NCI-H526 treated with DMSO at 0.1 percent for 48 hours (cell line): ENCODE data around the gene SVBP.

Experiments used
- DNase-seq: peaks from one replicate; lab custom pipeline; 2025; lab: John Stamatoyannopoulos, UW

The SVBP gene

DNA sequence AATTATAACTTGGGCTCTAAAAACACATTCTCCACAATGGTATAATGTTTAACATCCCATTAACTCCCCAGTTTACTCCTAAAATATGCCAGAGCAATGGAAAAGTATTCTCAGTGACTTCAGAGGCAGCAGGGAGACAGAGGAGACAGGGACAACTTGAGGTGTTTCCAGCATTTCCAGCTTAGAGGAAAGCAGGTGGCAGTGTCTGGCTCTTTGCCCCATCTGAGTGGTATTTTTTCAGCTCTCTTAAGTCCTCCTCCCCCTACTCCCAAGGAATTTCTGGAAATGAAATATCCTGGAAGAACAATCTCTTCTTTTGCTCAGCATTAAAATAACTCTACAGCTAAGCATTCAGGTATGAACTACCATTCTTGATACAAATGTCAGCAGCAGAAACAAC, 11.0 kb downstream of the SVBP start:
- no peak for DNase-seq

DNA sequence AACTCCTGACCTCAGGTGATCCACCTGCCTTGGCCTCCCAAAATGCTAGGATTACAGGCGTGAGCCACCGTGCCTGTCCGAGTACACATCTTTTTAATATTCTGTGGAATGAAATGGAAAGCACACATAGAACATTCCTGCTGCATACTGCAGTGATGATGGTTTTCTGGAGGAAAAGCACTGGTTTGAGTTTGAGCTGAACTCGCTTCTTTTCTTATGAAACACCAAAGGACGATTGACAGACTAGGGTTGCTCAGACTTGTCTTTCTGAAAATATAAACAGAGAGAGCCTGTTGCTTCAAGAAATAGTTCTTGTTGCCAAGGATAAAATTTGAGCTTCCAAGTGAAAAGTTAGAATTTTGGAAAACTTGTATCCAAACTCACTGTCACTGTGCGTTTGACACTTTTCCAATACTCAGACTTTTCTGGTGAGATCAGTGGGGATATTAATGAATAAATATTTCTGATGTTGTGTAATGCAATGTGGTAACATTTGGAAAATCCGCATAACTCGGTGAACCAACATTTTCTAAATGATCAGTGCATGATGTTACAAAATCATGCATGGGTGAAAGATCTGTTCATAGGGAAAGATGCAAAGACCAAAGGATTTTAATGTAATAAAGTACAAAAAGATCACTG, 15.2 kb downstream of the SVBP start:
- DNase-seq = no peak

DNA sequence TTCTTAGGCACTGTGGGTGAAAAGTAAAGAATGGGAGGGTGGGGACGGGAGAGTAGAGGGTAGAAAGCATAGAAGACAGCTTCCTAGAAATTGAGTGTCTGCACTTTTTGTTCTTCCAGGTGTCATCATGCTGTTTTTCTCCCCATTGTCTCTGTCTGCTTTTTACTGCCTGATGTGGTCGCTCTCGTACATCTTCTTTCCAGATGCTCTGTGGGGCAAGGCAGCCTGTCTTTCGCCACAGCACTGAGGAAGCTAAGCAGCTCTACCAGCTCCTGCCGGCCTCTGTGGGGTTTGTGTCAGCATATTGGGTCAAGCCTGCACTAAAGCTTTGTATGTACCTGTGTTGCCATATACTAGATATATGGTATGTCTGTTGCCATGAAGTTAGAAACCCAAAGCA, 19.2 kb downstream of the SVBP start:
- DNase-seq = no peak

DNA sequence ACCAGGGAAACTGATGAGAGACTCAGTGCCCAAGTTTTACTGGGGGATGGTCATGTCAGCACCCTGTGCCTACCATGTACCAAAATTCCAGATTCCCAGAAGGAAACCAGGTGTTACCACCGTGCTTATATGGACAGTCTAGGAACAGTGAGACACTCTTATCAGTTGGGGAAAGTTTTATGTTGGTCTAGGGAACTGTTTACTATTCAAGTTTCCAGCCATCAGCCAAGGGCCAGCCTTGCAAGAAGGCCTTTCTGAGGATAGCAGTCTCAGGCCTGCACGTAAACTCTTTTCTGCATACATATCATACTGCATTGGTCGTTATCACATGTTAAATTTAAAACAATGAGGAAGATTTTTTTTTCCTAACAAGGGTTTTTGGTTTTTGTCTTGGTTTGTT, 19.8 kb downstream of the SVBP start:
- DNase-seq = no peak

DNA sequence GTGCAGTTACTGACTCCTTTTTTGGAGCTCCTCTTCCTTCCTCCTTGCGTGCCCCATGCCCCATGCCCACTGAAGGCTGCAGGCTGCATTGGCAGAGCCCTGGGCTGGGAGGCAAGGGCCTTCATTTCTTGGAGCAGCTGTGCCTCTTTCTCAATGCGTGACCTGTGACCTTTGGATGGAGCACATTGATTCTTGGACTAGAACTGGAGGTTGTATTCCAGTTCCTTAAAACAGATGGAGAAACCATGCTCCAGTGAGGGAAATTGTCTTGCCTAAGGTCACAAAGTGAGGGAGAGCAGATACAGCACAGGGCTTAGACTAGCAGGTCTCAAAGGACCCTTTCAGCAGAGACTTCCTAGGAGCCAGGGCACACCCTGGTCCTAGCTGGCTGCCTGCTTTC, 23.4 kb downstream of the SVBP start:
- no peak for DNase-seq

DNA sequence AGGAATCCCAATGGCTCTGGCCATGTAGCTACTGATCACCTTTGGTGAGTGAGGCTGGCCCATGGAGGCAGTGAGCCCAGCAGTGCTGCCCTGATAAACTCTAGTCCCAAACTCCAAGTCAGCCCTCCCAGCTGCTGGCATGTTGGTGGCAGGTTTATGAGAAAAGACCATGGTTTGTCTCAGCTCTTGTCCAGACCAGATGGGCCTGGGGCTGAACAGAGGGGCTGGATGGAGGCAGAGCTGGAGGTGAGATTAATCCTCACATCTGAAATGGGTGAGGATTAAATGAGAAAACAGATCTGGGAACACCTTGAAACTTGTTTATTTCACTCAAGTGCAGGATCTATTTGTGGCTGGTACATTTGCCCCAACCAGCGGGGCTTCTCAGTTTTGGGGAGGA, 29.2 kb downstream of the SVBP start:
- no peak for DNase-seq

DNA sequence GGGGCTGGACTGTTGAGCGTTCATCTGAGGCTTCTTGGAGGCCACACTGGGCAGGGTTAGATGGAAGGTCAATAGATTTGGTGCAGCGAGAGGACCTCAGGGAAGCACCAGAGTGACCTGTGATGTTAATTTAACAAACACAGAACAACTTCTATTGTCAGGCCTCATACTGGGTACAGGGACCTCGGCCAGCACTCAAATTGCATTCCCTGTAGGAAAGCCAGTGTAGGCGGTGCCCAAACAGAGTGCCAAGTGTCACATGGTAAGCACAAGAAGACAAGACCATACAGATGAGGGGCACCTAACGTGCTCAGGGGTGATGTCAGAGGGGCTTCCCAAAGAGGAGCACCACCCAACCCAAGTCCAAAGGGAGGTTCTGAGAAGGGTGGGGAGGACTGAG, 31.1 kb downstream of the SVBP start:
- DNase-seq = no peak

DNA sequence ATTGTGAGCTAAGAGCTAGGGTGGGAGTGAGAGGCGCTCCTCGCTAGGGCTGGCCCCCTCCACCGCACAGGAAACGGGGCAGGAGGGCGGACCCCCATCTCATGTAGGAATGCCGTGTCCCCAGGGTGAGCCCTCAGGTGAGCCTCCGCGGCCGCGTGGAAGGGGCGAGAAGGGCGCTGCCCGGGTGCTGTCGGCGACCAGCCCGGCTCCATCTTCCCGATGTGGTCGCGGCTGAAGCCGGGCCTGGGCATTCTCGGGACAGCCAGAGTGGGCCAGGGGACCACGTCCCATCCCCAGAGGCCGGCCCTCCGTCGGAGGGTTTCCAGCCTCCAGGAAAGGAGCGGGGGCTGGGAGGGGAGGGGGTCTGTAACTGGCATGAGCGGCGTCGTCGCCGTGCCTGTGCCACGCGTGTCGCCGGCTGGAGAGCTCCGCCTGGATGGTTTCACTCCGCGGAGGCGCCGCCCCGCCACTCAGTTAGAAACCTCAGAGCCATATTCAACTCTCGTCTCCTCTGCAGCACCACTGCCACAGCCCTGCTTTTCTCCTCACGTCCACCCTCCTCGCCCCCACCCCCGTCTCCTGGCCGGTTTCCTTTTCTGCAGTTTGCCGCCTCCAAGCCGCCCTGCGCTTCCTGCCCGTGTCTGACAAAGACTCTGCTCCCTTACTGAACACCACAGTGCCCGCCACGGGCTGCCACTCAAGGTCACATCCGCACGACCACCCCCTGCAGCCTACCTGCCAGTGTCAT, 32.1 kb downstream of the SVBP start, which contains the start of gene TMEM269:
TSS of gene TMEM269 (plus strand) at position 46 of the 748 bp plus-strand sequence. CDS start 4,903 bp downstream, outside the sequence.
- no peak for DNase-seq

DNA sequence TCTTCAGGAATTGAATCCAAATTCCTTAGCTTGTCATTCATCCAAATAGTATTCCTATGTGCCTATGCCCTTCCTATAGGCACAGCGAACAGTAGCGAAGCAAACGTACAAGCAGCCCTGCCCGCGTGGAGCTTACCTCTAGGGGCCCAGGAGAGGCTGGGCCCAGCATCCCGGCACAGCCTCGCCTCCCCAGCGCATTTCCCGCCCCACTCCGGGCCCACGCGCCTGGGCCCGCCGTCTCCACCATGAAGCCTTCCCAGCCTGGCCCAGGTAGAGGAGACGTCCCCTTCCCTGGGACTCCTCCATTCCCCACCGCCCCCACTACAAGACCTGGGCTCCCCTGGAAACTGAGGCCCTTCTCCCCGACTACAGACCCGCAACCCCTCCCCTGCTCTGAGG, 32.7 kb downstream of the SVBP start:
- no peak for DNase-seq

DNA sequence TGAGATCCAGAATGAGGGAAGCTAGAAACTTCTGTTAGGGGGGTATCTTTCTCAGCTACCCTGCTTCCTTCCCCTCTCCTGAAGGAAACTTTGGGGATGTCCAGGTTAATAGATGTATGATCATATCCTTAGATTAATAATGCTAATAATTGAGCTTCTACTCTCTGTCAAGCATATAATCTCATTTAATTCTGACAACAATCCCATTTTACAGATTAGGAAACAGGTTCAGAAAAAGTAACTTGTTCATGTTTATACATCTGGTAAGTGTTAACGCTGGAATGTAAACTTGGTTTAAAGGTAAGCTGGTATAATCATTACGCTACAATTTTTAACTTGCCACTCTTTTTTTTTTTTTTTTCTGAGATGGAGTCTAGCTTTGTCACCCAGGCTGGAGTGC, 34.1 kb downstream of the SVBP start:
- no peak for DNase-seq

DNA sequence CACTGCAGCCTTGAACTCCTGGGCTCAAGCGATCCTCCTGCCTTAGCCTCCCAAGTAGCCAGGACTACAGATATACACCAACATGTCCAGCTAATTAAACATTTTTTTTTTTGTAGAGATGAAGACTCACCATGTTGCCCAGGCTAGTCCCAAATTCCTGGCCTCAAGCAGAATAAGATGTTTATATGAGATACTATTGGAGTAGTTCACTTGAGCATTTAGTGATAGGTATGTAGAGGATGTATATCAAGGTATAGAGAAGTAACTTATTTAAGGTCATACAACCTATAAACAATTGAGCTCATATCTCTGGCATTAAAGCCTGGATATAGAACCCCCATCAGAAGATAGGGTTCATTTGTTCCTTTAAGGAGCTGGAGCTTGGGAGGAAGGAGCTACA, 37.0 kb downstream of the SVBP start:
- no peak for DNase-seq

DNA sequence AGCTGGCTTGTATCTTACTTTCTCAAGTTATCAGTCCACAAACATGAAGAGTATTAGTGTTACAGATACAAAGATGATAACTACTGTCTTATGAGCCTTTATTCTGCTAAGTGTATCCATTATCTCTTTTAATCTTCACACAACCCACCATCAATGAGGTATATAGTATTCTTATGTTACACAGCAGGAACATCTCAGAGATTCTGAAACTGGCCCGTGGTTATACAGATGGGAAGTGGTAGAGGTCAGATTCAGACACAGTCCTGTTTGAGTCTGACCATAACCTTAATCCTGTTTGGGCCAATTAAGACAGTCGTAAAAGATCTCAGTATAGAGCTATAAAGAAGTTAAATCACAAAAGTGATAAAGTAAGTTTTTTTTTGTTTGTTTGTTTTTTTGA, 37.5 kb downstream of the SVBP start:
- DNase-seq = no peak

DNA sequence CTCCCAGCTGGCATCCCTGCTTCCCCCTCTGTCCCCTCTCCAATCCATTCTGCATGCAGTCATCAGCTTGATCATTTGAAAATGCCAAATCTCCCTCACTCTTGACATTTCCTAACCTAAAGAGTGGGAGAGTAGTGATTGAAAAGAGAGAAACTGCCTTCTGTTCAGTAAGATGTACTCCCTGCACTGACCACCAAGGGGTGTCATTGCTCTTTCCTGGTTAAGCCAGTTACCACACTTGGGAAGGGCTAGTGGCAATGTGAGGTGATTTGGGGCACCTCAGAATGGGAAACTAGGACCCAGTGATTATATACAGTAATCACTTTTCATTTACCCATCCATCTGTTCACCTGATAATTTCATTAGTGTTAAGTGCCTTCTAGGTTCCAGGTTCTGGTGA, 39.3 kb downstream of the SVBP start:
- peak; percentile 22 for DNase-seq

DNA sequence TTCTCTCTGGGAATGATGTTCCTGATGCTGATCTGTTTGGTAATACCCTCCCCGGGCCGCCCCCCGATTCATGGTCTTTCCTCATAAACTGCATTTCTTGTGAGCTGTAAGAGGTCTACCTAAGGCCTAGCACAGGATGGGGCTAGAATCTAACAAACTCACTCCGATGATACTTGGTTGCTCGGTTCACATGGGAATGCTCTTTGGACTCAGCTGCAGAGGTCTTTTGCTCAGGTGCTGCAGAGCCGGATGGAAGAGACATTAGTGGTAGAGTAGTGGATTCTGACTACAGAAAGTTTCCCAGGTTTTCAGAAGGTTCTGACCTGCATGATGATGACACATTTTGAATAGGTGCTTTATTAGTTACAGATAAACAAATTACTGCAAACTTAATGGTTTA, 40.7 kb downstream of the SVBP start:
- DNase-seq = no peak

DNA sequence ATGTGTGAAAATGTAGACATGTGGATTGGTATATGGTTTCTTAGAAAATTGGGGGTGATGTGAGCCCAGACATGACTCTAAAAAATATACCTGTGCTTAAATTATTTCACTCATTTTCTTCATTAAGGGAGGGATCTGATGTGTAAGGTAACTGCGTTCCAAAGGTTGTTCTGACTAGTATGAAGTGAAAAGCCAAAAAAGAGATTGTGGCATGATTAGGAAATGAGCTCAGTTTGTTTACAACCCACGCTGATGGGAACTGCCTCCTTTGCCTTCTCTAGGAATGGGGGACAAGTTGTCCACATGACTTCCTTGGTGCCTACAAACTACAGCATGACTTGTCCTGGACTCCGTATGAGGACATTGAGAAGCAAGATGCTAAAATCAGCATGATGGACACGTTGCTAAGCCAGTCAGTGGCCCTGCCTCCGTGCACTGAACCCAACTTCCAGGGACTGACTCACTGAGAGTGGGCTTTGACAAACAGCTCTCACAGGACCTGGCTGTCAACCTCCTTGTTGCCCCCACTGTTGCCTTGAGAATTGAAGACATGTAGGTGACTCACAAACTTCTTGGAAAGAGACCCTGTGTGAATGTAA, 42.2 kb downstream of the SVBP start:
- no peak for DNase-seq

DNA sequence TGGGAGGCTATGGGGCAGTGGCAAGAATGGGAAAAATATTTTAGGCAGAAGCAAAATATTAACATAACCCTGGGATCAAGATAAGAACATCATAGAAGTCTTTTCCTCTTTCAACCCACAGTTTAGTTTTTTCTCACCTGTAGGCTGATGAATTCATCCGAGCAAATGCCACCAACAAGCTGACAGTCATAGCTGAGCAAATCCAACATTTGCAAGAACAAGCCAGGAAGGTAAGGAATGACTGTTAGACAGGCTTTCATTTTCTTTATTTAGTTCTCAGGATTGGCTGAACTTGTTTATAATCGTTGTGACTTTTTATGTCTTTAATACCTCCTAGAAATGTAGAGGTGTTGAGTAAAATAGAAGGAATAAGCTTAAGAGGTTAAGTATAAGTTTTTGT, 43.8 kb downstream of the SVBP start:
- DNase-seq = no peak

DNA sequence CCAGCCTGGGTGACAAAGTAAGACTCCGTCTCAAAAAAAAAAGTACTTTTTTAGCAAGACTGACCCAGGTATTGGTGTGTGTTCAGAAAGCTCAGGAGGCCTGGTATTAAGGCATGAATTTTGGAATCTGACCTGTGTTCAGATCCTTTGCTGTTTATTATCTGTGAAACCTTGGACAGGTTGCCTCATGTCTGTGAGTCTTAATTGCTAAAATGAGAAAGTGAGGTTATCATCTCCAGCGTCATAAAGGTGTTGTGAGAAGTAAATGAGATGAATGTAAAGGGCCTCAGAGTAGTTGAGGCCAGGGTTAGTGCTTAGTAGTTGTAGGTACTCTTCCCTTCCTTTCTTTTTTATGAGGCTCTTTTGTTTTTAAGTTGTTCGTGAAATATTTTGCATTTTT, 47.4 kb downstream of the SVBP start:
- DNase-seq = no peak

DNA sequence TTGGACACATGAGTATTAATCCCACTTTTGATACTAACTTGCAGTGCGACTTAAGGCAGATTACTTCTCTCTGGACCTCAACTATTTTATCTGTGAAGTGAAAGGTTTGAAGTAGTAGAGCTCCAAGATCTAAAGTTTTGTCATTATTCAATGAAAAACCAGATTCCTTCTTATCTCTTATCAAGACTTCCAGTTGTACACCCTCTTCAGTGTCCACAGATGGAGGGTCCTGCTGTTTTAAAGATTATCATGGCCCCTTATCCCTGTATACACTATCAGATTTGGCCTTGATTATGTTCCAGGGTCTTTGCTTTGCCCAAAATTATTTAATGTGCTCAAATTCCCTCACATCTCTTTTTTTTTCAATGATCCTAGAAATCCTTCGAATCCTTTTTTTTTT, 49.0 kb downstream of the SVBP start:
- DNase-seq = no peak

DNA sequence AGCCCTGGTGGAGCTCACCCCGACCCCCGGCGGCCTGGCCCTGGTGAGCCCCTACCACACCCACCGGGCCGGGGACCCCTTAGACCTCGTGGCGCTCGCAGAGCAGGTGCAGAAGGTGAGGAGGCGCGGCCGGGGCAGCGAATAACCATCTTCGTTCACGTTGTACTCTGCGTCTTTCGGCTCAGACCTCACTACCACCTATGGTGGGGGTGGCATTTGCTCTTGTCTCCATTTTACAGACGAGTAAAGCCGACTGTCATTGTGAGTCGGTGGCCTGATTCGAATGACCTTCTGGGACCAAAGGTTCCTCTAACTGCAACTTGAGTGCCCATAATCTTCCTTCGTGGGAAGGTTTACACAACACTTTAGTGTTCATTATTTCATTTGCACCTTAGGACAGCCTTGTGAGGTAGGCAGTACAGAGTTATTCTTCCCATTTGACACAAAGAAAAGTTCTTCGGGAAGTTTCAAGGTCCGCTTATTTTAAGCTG, 49.6 kb downstream of the SVBP start:
- peak; percentile 65 for DNase-seq

DNA sequence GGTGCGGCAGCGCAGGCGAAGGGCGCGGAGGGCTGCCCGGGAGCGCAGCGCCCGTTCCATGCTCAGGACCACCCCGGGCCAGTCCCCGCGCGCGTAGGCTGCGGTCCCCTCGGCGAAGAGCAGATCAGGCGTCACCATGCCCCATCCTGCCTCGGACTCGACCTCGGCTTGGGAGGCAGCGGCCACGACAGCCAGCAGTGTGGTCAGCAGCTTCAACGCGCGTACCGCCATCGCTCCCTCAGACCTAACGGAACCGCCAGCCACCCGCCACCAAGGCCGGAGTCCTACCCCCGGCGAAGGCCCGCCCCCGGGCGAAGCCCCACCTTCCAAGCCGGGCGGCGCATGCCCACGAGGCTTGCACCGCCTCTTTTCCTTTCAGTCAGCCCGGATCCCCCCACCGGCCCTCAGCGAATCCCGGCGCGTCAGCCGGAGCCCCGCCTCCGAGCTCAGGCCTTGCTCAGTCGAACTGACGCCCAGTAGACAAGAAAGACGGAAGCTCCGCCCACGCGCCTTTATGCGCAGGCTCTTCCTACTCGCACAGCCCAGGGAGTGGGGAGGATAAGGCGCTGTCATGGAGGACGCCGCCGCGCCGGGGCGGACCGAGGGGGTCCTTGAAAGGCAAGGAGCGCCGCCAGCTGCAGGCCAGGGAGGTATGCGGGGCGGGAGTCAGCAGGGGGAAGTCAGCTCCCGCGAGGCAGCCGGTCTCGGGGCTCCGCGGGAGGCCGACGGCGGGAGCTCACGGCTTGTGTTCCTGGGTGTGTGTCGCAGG, 50.3 kb downstream of the SVBP start, which contains the start of the genes C1orf50 and P3H1:
TSS of gene C1orf50 (plus strand) at position 509 of the 769 bp plus-strand sequence. CDS start at position 572, 63 bp downstream.
TSS of gene P3H1 (minus strand) at position 288 of the 769 bp plus-strand sequence. CDS start at position 231, 57 bp downstream.
- DNase-seq = peak; percentile 99

DNA sequence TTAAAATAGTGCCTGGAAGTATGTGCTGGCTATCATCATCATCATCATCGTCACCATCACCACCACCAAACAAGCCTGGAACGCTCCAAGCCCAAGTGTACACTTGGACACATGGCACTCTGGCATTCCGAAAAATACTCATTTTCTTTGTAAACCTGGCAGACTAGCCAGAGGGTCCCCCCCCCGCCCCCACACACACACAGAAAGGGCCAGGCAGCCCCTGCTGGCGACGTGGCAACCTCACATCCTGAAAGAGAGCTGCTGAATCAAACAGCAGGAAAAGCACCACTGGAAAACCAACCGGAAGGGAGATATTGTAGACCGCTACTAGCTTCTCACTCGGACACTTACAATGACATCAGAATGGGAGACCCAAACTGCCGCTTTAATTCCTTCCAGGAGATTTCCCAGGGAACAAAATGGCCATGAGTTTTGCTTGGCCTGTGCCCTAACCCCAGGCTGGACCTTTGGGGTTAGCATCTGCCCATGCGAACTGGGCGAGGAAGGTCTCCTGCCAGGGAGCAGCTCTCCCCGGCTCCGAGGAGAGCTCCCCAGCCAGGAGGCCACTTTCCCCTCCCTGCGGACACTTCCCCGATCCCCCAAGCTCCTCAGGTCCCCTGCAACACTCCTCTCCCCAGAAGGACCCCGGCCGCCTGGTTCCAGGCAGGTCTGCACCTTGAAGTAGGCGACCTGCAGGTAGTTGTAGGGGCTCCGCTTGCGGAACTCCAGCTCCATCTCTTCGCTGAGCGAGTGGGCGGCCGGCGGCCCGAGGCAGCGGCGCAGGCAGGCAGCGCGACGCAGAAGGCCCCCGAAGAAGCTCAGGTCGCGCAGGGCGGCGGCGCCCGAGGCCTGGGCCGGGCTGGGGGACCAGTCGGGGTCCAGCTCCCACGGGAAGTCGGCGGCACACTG, 51.1 kb downstream of the SVBP start:
- peak; percentile 60 for DNase-seq
